HFF-Myc (cell line): ENCODE results near the gene FN3KRP.

Source experiments
- DNase-seq: peaks from one replicate; pipeline ENCODE4 v3.0.0-alpha.2; 2011; ENCODE audit warnings: low read depth; ENCODE audit errors: extremely low read depth
- H3K4me3 ChIP-seq: replicated peaks from 2 replicates; pipeline ENCODE4 v1.5.1; 2011; ENCODE audit warnings: low read depth, mild to moderate bottlenecking, control low read depth, low read length
- CTCF ChIP-seq: IDR thresholded peaks from 2 replicates; pipeline ENCODE4 v1.5.1; 2012; ENCODE audit warnings: mild to moderate bottlenecking, low read depth, low read length, control low read depth; ENCODE audit errors: missing control alignments

FN3KRP gene

GRCh38 chr17:82681547-82681946 is 35.0 kb upstream of the FN3KRP start:
- no peak for DNase-seq
- TF ChIP-seq CTCF, result no peak
- H3K4me3 ChIP-seq, result no peak overlapping the region

GRCh38 chr17:82683534-82683933 is 33.0 kb upstream of the FN3KRP start:
- DNase-seq, result no peak
- no peak for TF ChIP-seq CTCF

GRCh38 chr17:82684228-82684841 is 32.2 kb upstream of the FN3KRP start:
- no peak overlapping the region for H3K4me3 ChIP-seq
- DNase-seq, result no peak
- TF ChIP-seq CTCF, result no peak

More at GRCh38 chr17:82683534-82683933, 33.0 kb upstream of the FN3KRP start:
- H3K4me3 ChIP-seq, result no peak overlapping the region

GRCh38 chr17:82685291-82685690 is 31.2 kb upstream of the FN3KRP start:
- no peak for DNase-seq
- no peak overlapping the region for H3K4me3 ChIP-seq
- no peak for TF ChIP-seq CTCF

GRCh38 chr17:82686366-82687324 is 29.9 kb upstream of the FN3KRP start:
- TF ChIP-seq CTCF, result no peak
- no peak overlapping the region for H3K4me3 ChIP-seq
- DNase-seq, result no peak

- no peak for TF ChIP-seq CTCF
- H3K4me3 ChIP-seq, result no peak overlapping the region
- no peak for DNase-seq
These were observed 29.1 kb upstream of the FN3KRP start for GRCh38 chr17:82687375-82687861.
